Activated naive CD4-positive, alpha-beta T cell treated with anti-CD3 and anti-CD28 coated beads, Interleukin-2, amount 50 U/mL, for 24 hours (primary cell): ENCODE data around the gene METTL9.
"Not testable (repeated sequence)": the region's sequence is repeated elsewhere in the genome, so short reads cannot be mapped to it uniquely, and the experiment has no call there.

Experiments used
- H3K27ac Mint-ChIP-seq: one replicate; pipeline ENCODE4 v1.8.0; 2021; ENCODE audit warnings: mild to moderate bottlenecking, mixed read lengths
- H3K27me3 Mint-ChIP-seq: one replicate; pipeline ENCODE4 v1.8.0; 2021; ENCODE audit warnings: mixed read lengths
- H3K36me3 Mint-ChIP-seq: one replicate; pipeline ENCODE4 v1.8.0; 2021; ENCODE audit warnings: mixed read lengths
- H3K4me1 Mint-ChIP-seq: one replicate; pipeline ENCODE4 v1.8.0; 2021; ENCODE audit warnings: mixed read lengths
- H3K4me3 Mint-ChIP-seq: one replicate; pipeline ENCODE4 v1.8.0; 2021; ENCODE audit warnings: mild to moderate bottlenecking, mixed read lengths
- H3K9me3 Mint-ChIP-seq: one replicate; pipeline ENCODE4 v1.8.0; 2021; ENCODE audit warnings: mixed read lengths

METTL9 gene

DNA sequence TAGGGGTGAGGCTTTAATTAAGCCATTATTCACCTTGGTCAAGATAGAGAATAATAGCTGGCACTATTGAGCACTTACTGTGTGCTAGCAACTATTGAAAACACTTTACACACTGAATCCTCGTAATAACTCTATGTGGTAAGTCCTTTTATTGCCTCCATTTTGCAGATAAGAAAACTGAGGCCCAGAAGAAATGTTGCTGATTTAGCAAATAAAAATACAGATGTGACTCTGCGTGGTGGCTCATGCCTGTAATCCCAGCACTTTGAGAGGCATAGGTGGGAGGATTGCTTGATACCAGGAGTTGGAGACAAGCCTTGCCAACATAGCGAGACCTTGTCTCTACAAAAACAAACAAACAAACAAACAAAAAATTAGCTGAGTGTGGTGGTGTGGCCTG lies 83.8 kb downstream of the METTL9 start:
- Mint-ChIP-seq H3K36me3 (no peaks in the 10 kb centered on the region), H3K27me3 (peaks cover 6% of the 10 kb centered on the region), H3K9me3 (no peaks in the 10 kb centered on the region), H3K4me3 (no peak overlapping the region), H3K27ac (no peak overlapping the region), H3K4me1 (no peaks in the 10 kb centered on the region)

DNA sequence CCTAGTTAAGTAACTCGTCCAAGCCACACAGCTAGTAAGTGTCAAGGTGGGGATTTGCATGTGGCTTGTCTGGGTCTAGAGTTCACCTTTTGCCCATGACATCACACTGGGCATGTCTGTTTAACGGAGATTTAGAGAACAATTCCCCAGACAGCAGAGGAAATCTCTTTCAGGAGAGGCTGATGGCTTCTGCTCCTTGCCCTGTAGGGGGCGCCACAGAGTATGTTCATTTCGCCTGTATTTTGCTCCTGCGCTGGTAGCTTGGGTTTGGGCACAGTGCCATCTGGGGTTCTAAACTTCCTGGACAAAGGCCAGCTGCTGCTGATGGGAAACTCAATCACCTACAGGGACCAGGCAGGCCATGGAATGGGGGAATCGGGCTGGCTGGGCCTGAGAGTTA lies 84.8 kb downstream of the METTL9 start:
- Mint-ChIP-seq H3K9me3 (no peaks in the 10 kb centered on the region), H3K4me3 (no peak overlapping the region), H3K4me1 (no peaks in the 10 kb centered on the region), H3K27ac (no peak overlapping the region), H3K27me3 (peaks cover 6% of the 10 kb centered on the region), H3K36me3 (no peaks in the 10 kb centered on the region)

DNA sequence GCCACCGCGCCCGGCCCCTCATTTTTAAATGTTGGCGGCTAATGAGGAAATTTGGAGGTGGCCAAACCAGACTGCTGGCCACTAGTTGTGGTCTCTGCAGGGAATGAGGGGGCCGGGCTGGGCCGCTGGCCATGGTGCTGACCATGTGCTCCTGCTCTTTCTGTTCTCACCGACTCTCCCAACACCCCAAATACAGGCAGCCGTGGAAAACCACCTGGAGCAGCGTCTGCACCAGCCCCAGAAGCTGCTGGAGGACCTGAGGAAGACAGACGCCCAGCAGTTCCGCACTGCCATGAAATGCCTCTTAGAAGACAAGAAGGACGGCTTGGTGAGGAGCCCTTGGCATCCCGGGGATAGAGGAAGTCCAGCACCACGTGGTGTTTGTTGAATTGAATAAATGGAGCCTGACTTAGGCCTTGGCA lies 85.7 kb downstream of the METTL9 start:
- Mint-ChIP-seq H3K9me3 (no peaks in the 10 kb centered on the region), H3K4me1 (no peaks in the 10 kb centered on the region), H3K27me3 (peaks cover 6% of the 10 kb centered on the region), H3K27ac (no peak overlapping the region), H3K36me3 (no peaks in the 10 kb centered on the region), H3K4me3 (no peak overlapping the region)

DNA sequence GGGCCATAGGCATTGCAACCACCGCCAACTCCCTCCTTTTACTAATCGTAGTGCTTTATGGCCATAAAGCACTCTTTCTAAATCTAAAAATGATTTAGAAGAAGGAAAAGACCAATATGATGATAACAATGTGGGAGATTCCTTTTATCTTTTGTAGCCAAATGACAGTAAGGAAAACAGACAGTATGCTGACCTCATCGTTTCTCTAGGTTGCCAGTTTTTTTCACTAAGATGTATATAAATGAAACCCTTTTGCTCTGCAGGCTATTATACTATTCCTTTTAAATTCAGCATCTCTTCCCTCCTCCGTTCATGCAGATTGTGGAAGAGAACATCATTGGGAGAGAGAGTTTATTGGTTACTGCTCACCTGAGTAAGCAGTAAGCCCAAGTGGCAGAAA lies 89.7 kb downstream of the METTL9 start:
- Mint-ChIP-seq H3K27ac (no peak overlapping the region), H3K36me3 (no peaks in the 10 kb centered on the region), H3K27me3 (no peaks in the 10 kb centered on the region), H3K4me3 (no peak overlapping the region), H3K9me3 (no peaks in the 10 kb centered on the region), H3K4me1 (no peaks in the 10 kb centered on the region)

DNA sequence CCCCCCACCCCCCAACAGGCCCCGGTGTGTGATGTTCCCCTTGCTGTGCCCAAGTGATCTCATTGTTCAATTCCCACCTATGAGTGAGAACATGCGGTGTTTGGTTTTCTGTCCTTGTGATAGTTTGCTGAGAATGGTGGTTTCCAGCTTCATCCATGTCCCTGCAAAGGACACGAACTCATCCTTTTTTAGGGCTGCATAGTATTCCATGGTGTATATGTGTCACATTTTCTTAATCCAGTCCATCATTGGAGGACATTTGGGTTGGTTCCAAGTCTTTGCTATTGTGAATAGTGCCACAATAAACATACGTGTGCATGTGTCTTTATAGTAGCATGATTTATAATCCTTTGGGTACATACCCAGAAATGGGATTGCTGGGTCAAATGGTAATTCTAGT lies 91.6 kb downstream of the METTL9 start:
- H3K27me3 Mint-ChIP-seq, H3K36me3 Mint-ChIP-seq, H3K4me3 Mint-ChIP-seq, H3K9me3 Mint-ChIP-seq, H3K27ac Mint-ChIP-seq, H3K4me1 Mint-ChIP-seq: not testable (repeated sequence)

DNA sequence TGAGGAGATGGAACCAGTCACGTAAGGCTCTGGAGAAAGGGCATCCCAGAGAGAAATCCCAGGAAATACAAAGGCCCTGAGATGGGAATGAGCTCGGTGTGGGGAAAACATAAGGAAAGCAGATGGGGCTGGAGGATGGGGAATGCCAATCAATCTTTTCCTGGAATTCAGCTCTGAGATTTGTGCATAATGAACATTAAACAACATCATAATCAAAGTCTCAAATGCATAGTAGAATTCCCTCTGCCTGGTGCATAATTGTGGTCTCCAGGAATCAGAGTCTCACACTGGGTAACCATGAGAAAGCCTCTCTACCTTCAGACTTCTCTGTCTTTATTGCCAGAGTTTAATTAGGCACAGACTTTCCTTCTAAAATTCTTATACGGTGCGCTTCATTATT lies 95.2 kb downstream of the METTL9 start:
- Mint-ChIP-seq H3K4me1 (no peaks in the 10 kb centered on the region), H3K27me3 (no peaks in the 10 kb centered on the region), H3K27ac (no peak overlapping the region), H3K4me3 (no peak overlapping the region), H3K9me3 (no peaks in the 10 kb centered on the region), H3K36me3 (no peaks in the 10 kb centered on the region)

DNA sequence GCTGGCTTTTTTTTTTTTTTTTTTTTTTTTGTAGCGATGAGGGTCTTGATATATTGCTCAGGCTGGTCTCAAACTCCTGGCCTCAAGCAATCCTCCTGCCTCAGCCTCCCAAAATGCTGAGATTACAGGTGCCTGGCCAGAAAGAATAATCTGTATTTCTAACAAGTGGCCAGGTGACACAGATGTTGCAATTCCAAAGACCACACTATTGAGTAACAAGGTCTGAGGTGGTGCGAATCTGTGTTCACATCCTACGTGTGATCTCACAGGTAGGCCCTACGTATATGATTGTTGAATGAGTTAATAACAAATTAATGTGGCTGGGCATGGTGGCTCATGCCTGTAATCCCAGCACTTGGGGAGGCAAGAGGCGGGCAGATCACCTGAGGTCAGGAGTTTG lies 97.7 kb downstream of the METTL9 start:
- H3K9me3 Mint-ChIP-seq = no peaks in the 10 kb centered on the region
- no peak overlapping the region for H3K4me3 Mint-ChIP-seq
- no peaks in the 10 kb centered on the region for H3K36me3 Mint-ChIP-seq
- no peaks in the 10 kb centered on the region for H3K4me1 Mint-ChIP-seq
- H3K27ac Mint-ChIP-seq = no peak overlapping the region
- H3K27me3 Mint-ChIP-seq = no peaks in the 10 kb centered on the region

DNA sequence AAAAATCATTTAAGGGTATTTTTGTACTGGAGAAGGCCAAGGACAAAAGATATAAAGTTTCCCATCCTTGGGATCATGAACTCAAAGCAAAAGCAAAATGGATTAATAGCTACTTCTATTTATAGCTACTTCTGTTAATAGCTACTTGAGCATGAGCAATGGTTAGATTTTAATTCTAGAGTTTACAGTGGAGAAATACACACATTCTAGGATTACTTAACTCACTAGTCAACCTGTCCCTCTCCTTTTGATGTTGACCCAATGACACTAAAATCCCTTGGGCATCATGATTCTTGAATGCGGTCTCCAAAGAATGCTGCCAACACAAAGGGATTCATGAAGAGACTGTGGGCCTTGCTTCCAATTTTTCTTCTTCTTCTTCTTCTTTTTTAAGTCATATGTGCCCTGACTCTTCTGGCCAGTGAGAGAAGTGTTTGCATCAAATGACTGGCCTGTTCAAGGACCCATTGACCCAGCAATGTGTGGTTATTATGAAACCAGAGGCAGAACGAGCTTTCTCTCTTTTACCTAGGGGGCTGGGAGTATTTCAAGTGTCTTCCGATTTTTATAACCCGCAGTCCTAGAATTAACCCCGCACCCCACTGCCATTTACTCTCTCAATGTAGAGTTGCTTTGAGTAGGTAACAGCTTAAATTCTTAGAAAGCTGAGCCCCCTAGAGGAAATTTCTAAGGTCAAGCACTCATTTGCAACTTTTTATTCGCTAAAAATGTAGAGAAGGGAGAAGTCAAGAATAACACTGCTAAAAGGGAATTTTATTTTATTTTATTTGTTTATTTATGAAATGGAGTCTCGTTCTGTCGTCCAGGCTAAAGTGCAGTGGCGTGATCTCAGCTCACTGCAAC lies 99.0 kb downstream of the METTL9 start:
- no peaks in the 10 kb centered on the region for H3K9me3 Mint-ChIP-seq
- H3K36me3 Mint-ChIP-seq = no peaks in the 10 kb centered on the region
- no peak overlapping the region for H3K27ac Mint-ChIP-seq
- no peaks in the 10 kb centered on the region for H3K4me1 Mint-ChIP-seq
- no peak overlapping the region for H3K4me3 Mint-ChIP-seq
- H3K27me3 Mint-ChIP-seq = no peaks in the 10 kb centered on the region

DNA sequence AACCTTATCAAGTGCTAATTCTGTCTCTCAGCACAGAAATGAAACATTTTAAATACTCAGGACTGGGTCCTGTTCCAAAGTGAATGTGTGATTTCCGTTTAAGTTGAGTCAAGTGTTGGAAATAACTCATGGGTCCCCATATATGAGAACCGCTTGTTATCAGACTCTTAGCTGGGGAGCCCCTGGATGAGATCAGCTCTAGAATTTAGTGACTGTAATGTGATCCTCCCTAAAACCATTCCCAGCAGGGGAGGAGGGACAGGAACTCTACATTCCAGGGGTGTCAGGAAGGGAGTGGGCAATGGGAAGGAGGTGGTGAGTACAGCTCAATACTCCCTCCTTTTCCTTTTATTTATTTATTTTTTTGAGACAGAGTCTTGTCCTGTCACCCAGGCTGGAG lies 101.9 kb downstream of the METTL9 start:
- Mint-ChIP-seq H3K36me3 (no peaks in the 10 kb centered on the region), H3K4me3 (no peak overlapping the region), H3K27me3 (no peaks in the 10 kb centered on the region), H3K9me3 (no peaks in the 10 kb centered on the region), H3K27ac (no peak overlapping the region), H3K4me1 (no peaks in the 10 kb centered on the region)

DNA sequence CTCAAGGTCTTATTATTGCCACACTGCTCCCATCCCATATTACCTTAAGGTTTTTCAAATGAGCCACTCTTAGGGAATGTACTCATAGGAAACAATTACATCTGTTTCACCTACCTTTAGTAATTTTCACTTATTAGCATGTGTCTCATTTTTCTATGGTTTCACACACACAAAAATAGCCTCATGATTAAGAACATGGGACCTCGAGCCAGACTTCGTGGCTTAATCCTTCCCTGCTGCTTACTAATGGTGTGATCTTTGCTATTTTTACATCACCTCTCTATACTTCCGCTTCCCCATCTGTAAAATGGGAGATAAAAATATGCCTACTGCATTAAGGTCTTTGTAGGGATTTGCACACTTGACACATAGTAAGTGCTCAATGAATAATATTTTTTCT lies 102.9 kb downstream of the METTL9 start:
- Mint-ChIP-seq H3K4me3 (no peak overlapping the region), H3K27ac (no peak overlapping the region), H3K27me3 (no peaks in the 10 kb centered on the region), H3K36me3 (no peaks in the 10 kb centered on the region), H3K9me3 (no peaks in the 10 kb centered on the region), H3K4me1 (no peaks in the 10 kb centered on the region)

DNA sequence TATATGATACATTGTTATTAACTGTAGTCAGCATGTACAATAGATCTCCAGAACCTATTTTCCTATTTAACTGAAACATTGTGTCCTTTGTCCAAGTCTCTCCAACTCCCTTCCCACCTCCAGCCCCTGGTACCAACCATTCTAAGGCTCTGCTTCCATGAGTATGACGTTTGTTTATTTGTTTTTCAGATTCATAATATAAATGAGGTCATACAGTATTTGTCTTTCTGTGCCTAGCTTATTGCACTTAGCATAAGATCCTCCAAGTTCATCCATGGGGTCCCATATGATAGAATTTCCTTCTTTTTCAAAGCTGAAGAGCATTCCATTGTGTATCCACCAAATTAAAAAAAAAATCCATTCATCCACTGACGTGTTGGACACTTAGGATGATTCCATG lies 103.8 kb downstream of the METTL9 start:
- H3K36me3 Mint-ChIP-seq = no peaks in the 10 kb centered on the region

DNA sequence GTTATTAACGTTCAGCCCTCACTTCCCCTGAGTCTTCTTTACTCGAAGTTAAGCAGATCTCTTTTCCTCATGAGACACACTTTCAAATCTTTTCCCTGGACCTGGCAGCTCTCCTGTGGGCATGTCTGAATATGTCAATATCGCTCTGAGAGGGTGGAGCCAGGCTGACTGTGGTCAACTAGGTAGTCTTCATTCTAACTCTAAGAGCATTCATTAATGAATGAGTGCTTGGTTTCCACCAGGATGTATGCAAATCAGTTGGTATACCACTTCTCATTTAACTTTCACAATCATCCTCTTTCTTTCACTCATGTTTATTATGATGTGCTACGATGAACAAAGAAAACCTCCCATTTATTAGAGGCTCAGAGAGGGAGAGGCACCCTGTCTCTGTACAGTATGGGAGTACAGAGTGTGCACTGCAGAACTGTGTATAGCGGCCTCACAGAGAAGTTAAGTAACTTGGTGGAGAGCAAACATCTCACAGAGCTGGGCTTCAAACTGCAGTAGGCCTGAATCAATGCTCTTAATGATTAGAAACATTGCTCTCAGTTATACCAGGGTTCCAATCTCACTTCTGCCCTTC lies 104.3 kb downstream of the METTL9 start:
- Mint-ChIP-seq H3K4me3 (no peak overlapping the region), H3K27me3 (no peaks in the 10 kb centered on the region), H3K4me1 (peaks cover 4% of the 10 kb centered on the region), H3K27ac (no peak overlapping the region), H3K36me3 (no peaks in the 10 kb centered on the region), H3K9me3 (no peaks in the 10 kb centered on the region)

More for the DNA sequence above, 103.8 kb downstream of the METTL9 start:
- Mint-ChIP-seq H3K4me3 (no peak overlapping the region), H3K4me1 (no peaks in the 10 kb centered on the region), H3K9me3 (no peaks in the 10 kb centered on the region), H3K27me3 (no peaks in the 10 kb centered on the region), H3K27ac (no peak overlapping the region)

DNA sequence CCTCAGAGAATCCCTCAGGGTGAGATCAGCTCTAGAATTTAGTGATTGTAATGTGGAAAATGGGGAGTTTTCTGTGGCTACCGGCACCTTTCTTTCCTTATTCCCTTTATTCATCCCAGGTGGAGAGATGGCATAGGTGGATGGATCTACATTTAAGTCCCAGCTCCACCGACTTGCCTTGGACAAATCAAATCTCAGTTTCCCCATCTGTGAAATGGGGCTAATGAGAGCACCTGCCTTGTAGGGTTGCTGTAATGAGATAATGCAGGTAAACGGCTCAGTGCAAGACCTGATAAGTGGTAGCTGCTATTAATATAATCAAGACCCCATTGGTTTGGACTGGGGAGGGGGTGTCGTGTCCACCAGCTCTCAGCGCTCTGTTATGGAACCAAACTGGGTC lies 104.9 kb downstream of the METTL9 start:
- Mint-ChIP-seq H3K27me3 (no peaks in the 10 kb centered on the region), H3K36me3 (no peaks in the 10 kb centered on the region), H3K4me1 (peaks cover 5% of the 10 kb centered on the region), H3K27ac (no peak overlapping the region), H3K4me3 (no peak overlapping the region), H3K9me3 (no peaks in the 10 kb centered on the region)

DNA sequence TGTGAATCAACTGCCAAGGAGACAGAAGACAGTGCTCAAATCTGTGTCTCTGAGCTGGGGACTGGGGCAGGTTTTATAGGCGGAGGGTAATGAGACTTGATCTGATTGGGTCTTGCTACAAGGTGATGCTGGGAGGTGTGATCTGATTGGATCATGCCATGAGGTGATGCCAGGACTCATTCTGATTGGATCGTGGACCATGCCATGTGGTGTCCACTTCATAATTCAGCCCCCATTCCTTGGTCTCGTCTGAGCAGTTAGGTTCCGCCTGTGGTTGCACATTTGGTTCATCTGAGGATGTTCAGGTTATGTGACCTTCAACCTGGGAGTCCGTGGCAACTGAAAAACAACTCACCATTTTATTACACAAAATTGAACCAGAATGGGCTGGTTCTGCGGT lies 105.4 kb downstream of the METTL9 start:
- no peak overlapping the region for H3K4me3 Mint-ChIP-seq
- no peaks in the 10 kb centered on the region for H3K9me3 Mint-ChIP-seq
- H3K27ac Mint-ChIP-seq = no peak overlapping the region
- no peaks in the 10 kb centered on the region for H3K36me3 Mint-ChIP-seq
- H3K4me1 Mint-ChIP-seq = peaks cover 5% of the 10 kb centered on the region
- no peaks in the 10 kb centered on the region for H3K27me3 Mint-ChIP-seq
